DMS53 treated with DMSO at 0.1 percent for 48 hours (cell line): Measurements from ENCODE around the gene B3GNT7.
"Not testable (repeated sequence)": the region's sequence is repeated elsewhere in the genome, so short reads cannot be mapped to it uniquely, and the experiment has no call there.

Source experiments
- DNase-seq: peaks from one replicate; lab custom pipeline; 2025; ENCODE audit not compliant: unreplicated experiment; lab: John Stamatoyannopoulos, UW

The B3GNT7 gene

DNA sequence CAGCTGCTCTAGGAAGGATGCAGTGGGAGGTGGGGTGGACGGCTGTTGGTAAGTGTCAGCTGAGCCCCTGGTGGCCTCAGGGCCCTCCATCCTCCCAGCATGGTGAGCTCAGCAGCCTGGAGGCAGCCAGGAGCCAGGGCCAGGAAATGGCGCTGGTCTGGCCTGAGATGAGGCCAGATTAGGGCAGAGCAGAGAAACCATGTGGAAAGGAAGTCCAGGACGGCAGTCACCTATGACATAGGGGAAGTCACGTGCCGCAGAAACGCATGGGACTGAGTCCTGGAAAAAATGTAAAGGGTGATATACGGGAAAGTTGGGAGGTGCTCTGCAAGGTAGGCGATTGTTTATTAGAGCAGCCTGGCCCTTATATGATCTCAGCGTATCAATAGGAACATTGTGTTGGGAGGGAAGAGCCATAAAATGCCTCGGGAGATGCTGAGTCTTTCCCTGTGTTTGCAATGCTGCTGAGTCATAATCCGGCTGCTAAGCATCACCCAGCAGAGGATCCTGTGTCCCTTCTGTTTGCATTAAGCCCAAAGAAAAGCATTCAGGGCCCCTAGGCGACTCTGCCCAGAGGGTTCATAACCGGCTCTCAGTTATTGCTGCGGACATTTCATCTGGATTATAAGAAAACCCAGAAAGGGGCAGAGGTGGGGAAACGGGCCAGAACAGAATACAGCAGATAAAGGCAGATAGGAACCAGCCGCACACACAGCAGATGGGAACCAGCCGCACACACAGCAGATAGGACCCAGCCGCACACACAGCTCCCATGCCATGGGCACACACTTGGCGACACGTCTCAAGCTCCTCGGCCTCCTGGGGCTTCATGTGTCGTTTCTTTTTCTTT, 30.3 kb upstream of the B3GNT7 start:
- peak; percentile 89 for DNase-seq

DNA sequence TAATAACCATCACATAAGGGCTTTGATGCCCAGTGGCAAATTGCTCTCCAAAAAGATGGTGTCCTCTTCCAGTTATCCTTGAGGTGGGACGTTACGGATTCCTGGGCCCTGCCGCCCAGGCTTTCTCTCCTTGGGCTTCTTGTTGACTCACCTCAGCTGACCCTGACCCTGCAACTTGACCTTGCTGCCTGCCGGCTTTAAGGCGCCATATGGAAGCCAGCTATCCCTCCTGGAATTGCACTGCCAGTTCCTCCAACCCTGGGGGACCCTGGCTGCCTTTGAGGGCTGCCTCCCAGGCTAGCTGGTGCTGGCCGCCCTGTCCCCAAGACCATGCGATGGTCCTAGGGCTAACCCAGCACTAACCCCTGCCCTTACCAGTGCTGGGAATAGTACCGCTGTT, 28.3 kb upstream of the B3GNT7 start:
- DNase-seq: no peak

DNA sequence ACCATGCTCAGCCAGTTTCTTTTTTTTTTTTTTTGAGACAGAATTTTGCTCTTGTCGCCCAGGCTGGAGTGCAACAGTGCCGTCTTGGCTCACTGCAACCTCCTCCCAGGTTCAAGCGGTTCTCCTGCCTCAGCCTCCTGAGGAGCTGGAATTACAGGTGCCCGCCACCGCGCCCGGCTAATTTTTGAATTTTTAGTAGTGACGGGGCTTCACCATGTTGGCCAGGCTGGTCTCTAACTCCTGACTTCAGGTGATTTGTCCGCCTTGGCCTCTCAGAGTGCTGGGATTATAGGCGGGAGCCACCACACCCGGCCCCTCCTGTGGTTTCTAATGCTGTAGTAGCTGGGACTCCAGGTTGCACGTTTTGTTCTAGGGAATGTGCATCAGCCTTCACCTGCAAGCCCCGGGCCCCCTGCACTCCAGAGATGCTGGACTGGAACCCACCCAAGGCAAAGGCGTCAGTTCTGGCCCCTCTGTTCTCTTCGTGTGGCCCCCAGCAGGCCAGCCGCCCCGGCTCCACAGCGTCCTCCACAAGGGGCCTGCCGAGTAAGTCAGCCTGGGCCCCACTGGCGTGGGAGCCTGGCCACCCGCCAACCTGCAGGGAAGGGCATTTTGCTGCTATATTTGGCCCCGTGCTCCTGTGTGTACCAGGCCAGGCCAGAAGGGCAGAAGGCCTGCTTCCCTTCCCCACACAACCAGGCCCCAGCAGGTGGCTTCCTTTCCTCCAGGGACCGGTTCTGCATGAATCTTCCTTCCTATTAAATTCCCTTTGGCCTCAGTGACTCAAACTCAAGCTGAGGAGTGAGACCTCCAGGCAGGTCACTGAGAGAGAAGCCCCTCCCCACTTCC, 25.7 kb upstream of the B3GNT7 start:
- DNase-seq: no peak

DNA sequence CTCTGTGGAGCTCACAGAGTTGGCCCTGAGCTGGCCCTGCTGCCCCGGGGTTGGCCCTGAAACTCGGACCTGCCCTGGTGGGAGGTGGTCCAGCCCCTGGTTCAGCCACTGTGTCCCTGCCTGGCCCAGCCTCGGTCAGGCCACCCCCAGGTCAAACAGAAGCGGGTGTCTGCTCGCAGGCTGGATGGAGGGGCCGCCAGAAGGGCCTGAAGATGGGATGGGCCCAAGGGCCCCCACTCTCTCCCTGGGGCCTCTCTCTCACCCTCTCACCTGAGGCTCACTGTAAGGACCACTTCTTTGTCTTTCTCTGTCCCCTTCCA, 25.1 kb upstream of the B3GNT7 start:
- no peak for DNase-seq

GRCh38 chr2:231370749-231371429, 24.6 kb upstream of the B3GNT7 start:
- no peak for DNase-seq

GRCh38 chr2:231371430-231372054, 24.0 kb upstream of the B3GNT7 start:
- no peak for DNase-seq

GRCh38 chr2:231372326-231372725, 23.2 kb upstream of the B3GNT7 start:
- DNase-seq: no peak

GRCh38 chr2:231373184-231373583, 22.3 kb upstream of the B3GNT7 start:
- DNase-seq: no peak

GRCh38 chr2:231373786-231374349, 21.6 kb upstream of the B3GNT7 start:
- no peak for DNase-seq

GRCh38 chr2:231374771-231375170, 20.7 kb upstream of the B3GNT7 start:
- no peak for DNase-seq

DNA sequence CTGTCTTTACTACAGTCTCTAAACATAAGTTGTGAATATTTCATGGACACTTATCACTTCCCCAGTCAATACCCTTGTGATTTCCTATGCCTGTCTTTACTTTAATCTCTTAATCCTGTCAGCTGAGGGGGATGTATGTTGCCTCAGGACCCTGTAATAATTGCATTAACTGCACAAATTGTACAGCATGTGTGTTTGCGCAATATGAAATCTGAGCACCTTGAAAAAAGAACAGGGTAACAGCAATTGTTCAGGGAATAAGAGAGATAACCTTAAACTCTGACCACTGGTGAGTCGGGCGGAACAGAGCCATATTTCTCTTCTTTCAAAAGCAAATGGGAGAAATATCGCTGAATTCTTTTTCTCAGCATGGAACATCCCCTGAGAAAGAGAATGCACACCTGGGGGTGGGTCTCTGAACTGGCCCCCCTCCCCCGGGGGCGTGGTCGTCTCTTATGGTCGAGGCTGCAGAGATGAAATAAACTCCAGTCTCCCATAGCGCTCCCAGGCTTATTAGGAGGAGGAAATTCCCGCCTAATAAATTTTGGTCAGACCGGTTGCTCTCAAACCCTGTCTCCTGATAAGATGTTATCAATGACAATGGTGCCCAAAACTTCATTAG, 19.4 kb upstream of the B3GNT7 start:
- DNase-seq: not testable (repeated sequence)

DNA sequence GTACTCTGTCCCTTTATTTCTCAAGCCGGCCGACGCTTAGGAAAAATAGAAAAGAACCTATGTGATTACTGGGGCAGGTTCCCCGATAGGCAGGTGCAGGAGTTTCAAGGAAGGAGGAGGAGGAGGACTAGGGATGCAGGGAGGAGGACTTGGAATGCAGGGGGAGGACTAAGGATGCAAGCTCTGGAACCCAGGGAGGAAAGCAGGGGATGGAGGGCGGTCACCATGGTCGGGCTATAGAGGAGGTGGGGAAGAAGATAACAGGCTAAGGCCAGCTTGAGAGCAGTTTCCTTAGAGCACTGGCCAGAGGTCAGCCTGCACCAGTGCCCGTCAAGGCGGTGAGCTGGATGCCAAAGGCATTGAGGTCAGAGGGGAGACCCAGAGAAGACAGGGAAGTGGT, 18.7 kb upstream of the B3GNT7 start:
- no peak for DNase-seq

DNA sequence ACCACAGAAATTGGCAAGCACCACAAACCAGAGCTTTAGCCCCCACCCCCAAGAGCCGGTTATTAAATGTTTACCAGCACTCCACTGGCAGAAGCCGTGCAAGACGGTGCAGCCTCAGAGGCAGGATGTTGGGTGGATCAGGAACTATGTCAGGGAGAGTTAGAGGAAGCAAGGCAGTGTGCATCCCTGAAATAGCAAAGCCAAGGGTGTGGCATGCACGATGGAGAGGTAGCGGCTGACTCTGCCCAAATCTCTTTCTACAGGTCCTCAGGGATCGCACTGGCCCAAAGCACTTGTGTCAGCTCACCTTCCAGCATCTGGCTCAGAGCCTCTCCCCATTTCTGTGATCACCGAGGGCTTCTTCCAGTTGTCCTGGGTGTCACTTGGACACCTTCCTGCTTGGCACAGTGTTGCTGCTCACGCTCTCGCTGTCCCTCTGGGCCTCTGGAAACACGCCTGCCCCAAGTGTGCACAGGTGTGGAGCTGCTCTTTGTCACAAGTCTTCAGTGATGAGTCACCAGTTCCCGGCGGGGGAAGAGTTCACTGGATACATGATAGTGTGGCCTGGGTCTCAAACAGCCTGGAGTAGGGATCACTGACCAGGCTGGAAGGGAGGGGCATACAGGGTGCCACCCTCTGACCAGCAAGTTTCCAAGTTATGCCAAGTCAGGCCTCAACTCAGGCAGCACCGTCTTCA, 17.3 kb upstream of the B3GNT7 start:
- peak; percentile 42 for DNase-seq

- no peak for DNase-seq
Observed at GRCh38 chr2:231379266-231380215, 16.0 kb upstream of the B3GNT7 start.

DNA sequence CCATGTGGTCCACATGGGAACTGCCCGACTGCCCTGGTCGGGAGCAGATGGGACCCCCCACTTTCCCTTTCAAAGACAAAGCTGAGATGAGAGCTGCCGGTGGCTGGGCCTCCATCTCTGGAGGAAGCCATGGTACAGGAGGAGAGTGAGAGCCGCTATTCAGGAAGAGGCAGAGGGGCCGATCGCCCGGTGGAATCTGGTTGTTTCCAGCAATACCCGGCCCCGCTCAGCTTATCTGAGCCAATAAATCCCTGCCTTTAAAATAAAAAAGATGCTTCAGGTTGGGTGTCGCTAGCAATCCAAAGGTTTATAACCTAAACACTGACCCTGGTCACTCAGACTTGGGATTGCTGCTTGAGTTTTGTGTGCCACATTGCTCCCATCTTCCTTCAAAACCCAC, 15.2 kb upstream of the B3GNT7 start:
- DNase-seq: no peak

DNA sequence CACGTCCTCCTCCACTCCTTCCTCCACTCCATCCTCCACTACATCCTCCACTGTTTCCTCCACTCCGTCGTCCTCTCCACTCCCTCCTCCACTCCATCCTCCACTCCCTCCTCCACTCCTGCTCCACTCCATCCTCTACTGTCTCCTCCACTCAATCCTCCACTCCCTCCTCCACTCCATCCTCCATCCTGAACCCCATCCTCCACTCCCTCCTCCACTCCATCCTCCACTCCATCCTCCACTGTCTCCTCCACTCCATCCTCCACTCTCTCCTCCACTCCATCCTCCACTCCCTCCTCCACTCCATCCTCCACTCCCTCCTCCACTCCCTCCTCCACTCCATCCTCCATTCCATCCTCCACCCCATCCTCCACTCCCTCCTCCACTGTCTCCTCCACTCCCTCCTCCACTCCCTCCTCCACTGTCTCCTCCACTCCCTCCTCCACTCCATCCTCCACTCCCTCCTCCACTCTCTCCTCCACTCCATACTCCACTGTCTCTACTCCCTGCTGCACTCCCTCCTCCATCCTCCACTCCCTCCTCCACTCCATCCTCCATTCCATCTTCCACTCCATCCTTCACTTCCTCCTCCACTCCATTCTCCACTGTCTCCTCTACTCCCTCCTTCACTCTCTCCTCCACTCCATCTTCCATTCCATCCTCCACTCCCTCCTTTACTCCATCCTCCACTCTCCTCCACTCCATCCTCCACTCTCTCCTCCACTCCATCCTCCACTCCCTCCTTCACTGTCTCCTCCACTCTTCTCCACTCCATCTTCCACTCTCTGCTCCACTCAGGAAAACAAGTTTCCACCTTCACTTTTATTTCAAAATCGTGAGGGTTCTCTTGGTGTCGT, 14.3 kb upstream of the B3GNT7 start:
- no peak for DNase-seq

- DNase-seq: no peak
Observed at GRCh38 chr2:231382116-231382515, 13.4 kb upstream of the B3GNT7 start.
